ENCODE measurements around the gene ABTB2. TPM values are rescaled to one million over a fixed set of nuclear protein-coding genes. Genes with fewer than 3 reads are reported as not detected.

The ABTB2 gene
- total RNA-seq, 1 experiment from 2014 or later: 46.3 TPM

GRCh38 chr11:34180040-34180813 lies 177.6 kb downstream of the ABTB2 start:
- ChIA-PET POLR2A (ENCODE audit: low non-redundant PET) (no interaction called here), CTCF (no interaction called here)
- DNase-seq (ENCODE audit: low spot score): no peak
- Histone ChIP-seq H3K9me3 (ENCODE audit: low read depth, low read length, poor library complexity, severe bottlenecking) (no peaks in the 10 kb centered on the region), H3K4me1 (ENCODE audit: insufficient read depth, low read length, poor library complexity, severe bottlenecking) (peaks cover 16% of the 10 kb centered on the region), H3K36me3 (ENCODE audit: insufficient read depth, low read length, poor library complexity, severe bottlenecking) (no peaks in the 10 kb centered on the region), H3K27me3 (replicated peaks; ENCODE audit: insufficient read depth, low read depth, low read length, poor library complexity) (no peaks in the 10 kb centered on the region), H3K27ac (ENCODE audit: low read depth, low read length, poor library complexity, severe bottlenecking) (peak overlapping the region; percentile 3), H3K4me3 (ENCODE audit: low read depth, low read length, poor library complexity, severe bottlenecking) (no peak overlapping the region)
- intact Hi-C loops (cut with micrococcal nuclease; ENCODE audit: unreplicated experiment): no loop called here
- BruUV-seq (replicated peaks): no TSS peak
- TF ChIP-seq, protein P1, sequence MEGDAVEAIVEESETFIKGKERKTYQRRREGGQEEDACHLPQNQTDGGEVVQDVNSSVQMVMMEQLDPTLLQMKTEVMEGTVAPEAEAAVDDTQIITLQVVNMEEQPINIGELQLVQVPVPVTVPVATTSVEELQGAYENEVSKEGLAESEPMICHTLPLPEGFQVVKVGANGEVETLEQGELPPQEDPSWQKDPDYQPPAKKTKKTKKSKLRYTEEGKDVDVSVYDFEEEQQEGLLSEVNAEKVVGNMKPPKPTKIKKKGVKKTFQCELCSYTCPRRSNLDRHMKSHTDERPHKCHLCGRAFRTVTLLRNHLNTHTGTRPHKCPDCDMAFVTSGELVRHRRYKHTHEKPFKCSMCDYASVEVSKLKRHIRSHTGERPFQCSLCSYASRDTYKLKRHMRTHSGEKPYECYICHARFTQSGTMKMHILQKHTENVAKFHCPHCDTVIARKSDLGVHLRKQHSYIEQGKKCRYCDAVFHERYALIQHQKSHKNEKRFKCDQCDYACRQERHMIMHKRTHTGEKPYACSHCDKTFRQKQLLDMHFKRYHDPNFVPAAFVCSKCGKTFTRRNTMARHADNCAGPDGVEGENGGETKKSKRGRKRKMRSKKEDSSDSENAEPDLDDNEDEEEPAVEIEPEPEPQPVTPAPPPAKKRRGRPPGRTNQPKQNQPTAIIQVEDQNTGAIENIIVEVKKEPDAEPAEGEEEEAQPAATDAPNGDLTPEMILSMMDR (conservative IDR thresholded peaks at IDR 0.05; ENCODE audit: low read depth, low read length): no peak
- no peak for TF ChIP-seq EZH2 (IDR thresholded peaks at IDR 0.05; ENCODE audit: borderline replicate concordance, low read depth, low read length, poor library complexity, severe bottlenecking)

GRCh38 chr11:34179026-34179675 lies 178.7 kb downstream of the ABTB2 start:
- Histone ChIP-seq H3K36me3 (ENCODE audit: insufficient read depth, low read length, poor library complexity, severe bottlenecking) (no peaks in the 10 kb centered on the region), H3K4me1 (ENCODE audit: insufficient read depth, low read length, poor library complexity, severe bottlenecking) (peaks cover 21% of the 10 kb centered on the region), H3K9me3 (ENCODE audit: low read depth, low read length, poor library complexity, severe bottlenecking) (no peaks in the 10 kb centered on the region), H3K27me3 (replicated peaks; ENCODE audit: insufficient read depth, low read depth, low read length, poor library complexity) (no peaks in the 10 kb centered on the region), H3K27ac (ENCODE audit: low read depth, low read length, poor library complexity, severe bottlenecking) (no peak overlapping the region), H3K4me3 (ENCODE audit: low read depth, low read length, poor library complexity, severe bottlenecking) (no peak overlapping the region)
- TF ChIP-seq, protein P1 (conservative IDR thresholded peaks at IDR 0.05; ENCODE audit: low read depth, low read length): no peak
- TF ChIP-seq EZH2 (IDR thresholded peaks at IDR 0.05; ENCODE audit: borderline replicate concordance, low read depth, low read length, poor library complexity, severe bottlenecking): no peak
- no TSS peak for BruUV-seq (replicated peaks)
- intact Hi-C loops (cut with micrococcal nuclease; ENCODE audit: unreplicated experiment): no loop called here
- ChIA-PET POLR2A (ENCODE audit: low non-redundant PET) (interaction anchor here (0.6 kb wide), 1 partner anchor 217 kb away, joined by 5 read pairs; no protein-coding TSS in a partner anchor), CTCF (interaction anchor here (0.5 to 1.1 kb wide), 2 partner anchors 14 to 69 kb away, joined by 4 to 6 read pairs; no protein-coding TSS in a partner anchor)
- no peak for DNase-seq (ENCODE audit: low spot score)

DNA sequence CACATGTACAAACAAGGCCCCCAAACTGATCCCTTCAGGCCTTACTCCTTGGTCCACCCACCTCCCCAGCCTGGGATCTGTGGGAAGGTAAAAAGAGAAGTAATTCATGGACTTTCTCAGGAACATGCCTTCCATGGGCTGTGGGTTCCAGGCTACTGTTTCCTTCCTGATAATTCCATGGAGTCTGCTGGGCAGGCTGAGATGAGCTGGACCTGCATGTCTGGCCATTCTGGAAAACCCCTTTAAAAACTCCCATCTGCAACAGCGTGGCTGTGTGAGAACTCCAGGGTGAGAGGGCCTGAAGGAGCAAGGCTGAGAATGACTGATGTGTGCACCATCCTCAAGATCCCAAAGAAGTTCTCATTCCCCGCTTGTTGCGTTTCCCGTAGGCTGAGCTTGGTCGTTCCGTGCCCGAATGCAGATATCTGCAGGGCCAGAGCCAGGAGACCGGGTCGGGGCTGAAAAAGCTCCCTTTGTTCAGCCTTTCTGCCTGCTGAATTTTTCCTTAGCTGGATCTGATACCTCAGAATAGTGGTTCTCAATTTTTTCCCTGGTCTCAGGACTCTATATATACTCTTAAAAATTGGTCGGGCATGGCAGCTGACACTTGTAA lies 179.5 kb downstream of the ABTB2 start:
- no TSS peak for BruUV-seq (replicated peaks)
- no peak overlapping the region for H3K27ac ChIP-seq (ENCODE audit: low read depth, low read length, poor library complexity, severe bottlenecking)
- intact Hi-C loops (cut with micrococcal nuclease; ENCODE audit: unreplicated experiment): no loop called here
- no peak for TF ChIP-seq EZH2 (IDR thresholded peaks at IDR 0.05; ENCODE audit: borderline replicate concordance, low read depth, low read length, poor library complexity, severe bottlenecking)
- TF ChIP-seq, protein P1 (conservative IDR thresholded peaks at IDR 0.05; ENCODE audit: low read depth, low read length): no peak
- H3K9me3 ChIP-seq (ENCODE audit: low read depth, low read length, poor library complexity, severe bottlenecking): no peaks in the 10 kb centered on the region
- ChIA-PET POLR2A (ENCODE audit: low non-redundant PET) (interaction anchor here (0.6 kb wide), 2 partner anchors 217 to 218 kb away, joined by 5 to 8 read pairs; no protein-coding TSS in a partner anchor), CTCF (interaction anchor here (1.1 kb wide), 1 partner anchor 13 kb away, joined by 6 read pairs; no protein-coding TSS in a partner anchor)
- no peak for DNase-seq (ENCODE audit: low spot score)
- no peaks in the 10 kb centered on the region for H3K27me3 ChIP-seq (replicated peaks; ENCODE audit: insufficient read depth, low read depth, low read length, poor library complexity)
- no peaks in the 10 kb centered on the region for H3K36me3 ChIP-seq (ENCODE audit: insufficient read depth, low read length, poor library complexity, severe bottlenecking)
- no peak overlapping the region for H3K4me3 ChIP-seq (ENCODE audit: low read depth, low read length, poor library complexity, severe bottlenecking)
- peaks cover 24% of the 10 kb centered on the region for H3K4me1 ChIP-seq (ENCODE audit: insufficient read depth, low read length, poor library complexity, severe bottlenecking)

All from A673 (cell line).